ENCODE measurements around the gene MSH3.

- TF ChIP-seq EZH2 (IDR thresholded peaks at IDR 0.05; ENCODE audit: insufficient read depth, low read length) (no peak), CTCF (IDR thresholded peaks at IDR 0.05; ENCODE audit: insufficient read depth, low read depth, low read length) (no peak)
Observed at GRCh38 chr5:80834710-80835109, 180.3 kb downstream of the MSH3 start.
